Endometrium (tissue), 2 donors: ENCODE results near the gene HEATR1.

ENCODE experiments used
- FAIRE-seq: peaks from 2 replicates; lab custom pipeline; 2012; peaks lifted over from hg19 to GRCh38; lab: Jason Lieb, UNC
- donor health status: control.
- donor health status: control.

HEATR1 gene

DNA sequence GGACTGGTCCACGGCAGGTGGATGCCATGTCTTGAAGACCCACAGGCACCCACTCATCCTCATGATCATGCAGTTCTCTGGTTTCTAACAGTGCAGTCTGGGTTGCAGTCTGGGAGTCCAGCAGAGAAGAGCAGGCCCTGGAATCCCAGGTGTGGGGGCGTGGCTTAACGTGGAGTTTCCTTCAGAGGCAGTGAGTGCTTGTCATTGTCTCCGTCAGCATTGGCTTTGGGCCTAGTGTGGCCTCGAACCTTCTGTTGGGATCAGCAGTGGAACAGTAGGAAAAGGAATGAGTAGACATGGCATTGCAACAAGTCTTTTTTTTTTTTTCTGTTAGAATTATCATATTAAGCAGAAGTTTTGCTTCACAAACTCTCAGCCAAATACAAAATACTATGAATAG lies 67.8 kb downstream of the HEATR1 start:
- FAIRE-seq = no peak

GRCh38 chr1:236535662-236536161 lies 68.6 kb downstream of the HEATR1 start:
- no peak for FAIRE-seq

DNA sequence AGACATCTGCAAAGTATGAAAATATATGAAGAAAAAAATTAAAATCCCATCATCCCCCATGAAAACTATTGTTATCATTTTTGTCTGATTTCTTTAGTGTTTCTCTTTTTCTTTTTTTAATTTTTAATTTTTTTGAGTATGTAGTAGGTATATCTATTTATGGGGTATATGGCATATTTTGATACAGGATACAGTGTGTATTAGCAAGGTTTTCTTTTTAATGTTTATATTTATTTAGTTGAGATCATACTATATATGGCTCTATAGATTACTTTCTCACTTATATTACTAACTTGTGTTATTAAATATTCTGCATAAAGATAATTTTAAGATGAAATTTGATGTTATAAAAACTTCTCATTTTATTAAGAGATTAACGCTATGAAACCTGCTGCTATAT lies 69.1 kb downstream of the HEATR1 start:
- FAIRE-seq = no peak

DNA sequence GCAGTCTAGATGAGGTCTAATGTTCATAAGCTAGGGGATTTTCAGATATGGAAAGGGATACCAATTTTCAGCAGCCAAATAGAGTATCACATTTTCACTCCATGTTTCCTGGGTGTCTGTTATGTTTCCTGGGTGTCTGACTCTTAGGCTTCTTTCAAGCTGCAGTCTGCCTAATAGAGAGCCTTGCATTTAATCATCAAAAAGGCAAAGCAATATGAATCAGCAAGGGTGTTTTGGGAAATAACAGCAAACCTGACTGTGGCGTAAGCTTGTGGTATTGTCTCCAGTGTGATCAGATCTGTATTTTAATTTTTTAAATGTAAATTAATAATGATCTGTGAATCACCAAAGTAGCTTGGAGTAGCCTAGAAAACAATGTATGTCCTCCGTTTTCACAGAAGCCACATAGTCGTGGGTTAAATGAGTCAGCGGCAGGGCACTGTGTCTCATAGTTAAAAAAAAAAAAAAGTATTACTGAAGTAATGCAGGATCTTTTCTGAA lies 70.1 kb downstream of the HEATR1 start:
- FAIRE-seq = no peak

DNA sequence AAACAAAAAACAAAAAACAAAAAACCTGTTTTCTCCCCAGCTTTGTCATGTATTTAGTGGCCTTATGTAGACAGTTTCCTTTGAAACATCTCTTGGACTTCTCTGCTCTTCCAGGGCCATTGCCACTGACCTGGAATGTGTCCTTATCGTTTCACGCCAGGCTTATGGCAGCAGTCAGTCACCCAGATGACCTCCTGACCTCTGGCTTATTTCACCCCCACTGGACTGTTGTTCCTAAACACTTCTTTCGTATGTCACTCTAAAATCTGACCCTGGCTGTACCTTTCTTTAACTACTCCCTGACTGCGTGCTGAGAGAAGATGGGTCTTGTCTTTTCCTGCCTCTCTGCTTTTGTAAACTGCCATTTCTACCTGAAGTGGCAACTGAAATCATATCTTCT lies 71.5 kb downstream of the HEATR1 start:
- no peak for FAIRE-seq

DNA sequence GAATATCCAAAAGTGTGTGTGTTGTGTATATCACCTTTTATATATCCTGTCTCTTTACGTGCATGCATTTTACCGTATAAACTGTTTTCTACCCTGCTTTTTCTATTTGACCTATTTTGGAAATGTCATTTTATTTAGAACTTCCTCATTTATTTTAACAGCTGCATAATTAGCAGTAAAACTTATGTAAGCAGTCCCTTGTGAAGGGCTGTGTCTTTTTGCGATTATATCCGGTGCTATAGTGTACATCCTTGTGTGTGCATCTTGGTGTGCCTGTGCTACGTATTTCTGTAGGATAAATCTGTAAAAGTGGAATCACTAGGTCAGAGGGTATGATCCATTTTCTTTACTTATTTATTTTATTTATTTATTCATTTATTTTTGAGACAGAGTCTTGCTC lies 73.4 kb downstream of the HEATR1 start:
- FAIRE-seq = no peak

GRCh38 chr1:236530286-236530685 lies 74.0 kb downstream of the HEATR1 start:
- no peak for FAIRE-seq

DNA sequence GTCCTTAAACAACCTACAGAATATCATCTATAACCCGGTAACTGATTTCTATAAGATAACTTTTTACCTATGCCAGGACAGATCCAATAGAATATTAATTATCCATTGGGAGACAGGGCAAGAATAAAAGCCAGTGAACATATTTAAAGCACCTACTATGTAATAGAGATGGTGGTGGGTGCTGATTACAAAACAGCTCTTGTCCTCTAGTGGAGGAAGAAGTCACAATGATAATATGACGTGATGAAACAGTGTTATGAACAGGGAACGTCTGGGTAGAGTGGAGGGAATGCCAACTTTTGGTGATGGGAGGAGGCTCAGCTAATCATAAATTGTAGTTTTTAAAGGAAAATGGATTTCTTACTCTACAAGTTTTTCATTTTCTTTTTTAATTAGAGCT lies 78.2 kb downstream of the HEATR1 start:
- no peak for FAIRE-seq

DNA sequence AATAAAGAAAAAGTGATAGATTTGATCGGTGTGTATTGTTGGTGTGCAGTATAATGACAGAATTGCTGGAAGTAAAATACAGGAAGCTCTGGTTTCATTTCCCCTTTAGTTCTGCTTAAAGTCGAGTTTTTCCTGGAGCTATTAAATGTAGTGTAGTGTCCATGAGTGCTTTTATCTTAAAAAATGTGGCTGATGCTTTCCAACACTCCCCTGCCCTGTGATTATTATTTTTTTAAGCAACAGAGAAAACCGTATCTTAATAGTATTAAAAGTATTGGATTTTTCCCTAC lies 79.5 kb downstream of the HEATR1 start:
- no peak for FAIRE-seq

GRCh38 chr1:236524142-236524894 lies 80.0 kb downstream of the HEATR1 start:
- FAIRE-seq = no peak

GRCh38 chr1:236523704-236524141 lies 80.6 kb downstream of the HEATR1 start, which contains the start of gene LGALS8:
TSS of gene LGALS8 (plus strand) at chr1:236523982. CDS start at chr1:236526071, 2,089 bp downstream.
- FAIRE-seq = no peak

DNA sequence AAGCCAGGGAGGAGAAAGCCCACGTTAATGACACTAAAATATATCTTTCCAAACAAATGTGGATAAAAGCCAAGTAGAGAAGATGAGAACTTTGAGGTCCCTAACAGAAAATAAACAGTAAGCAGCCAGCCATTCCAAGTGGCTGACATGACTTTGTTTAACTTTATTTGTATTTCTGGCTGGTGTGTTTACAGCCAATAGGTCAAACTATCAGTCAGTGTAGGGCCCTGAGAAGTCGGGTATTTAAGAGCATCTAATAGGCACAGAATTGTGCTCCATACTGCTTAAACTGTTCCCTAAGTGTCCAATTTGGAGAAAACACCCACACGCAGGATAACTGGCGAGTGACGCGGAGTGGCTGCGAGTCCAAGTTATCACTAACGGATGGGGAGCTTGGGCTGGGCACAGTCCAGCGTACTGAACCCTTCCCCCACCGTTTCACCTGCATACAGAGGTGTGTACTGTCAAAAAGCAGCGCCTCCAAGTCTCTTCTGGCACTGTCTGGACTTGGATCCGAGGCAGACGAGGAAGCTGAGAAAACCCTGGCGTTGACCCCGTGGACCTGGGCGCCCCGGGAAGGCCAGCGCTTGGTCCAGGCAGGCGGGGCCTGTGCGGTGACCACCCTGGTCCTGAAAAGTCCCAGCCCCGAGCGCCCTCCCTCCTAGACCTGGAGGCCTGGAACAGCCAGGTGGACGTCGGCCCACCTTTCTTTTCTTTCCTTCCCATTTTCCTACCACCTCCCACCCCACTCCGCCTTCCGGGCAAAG lies 81.2 kb downstream of the HEATR1 start:
- FAIRE-seq = no peak

DNA sequence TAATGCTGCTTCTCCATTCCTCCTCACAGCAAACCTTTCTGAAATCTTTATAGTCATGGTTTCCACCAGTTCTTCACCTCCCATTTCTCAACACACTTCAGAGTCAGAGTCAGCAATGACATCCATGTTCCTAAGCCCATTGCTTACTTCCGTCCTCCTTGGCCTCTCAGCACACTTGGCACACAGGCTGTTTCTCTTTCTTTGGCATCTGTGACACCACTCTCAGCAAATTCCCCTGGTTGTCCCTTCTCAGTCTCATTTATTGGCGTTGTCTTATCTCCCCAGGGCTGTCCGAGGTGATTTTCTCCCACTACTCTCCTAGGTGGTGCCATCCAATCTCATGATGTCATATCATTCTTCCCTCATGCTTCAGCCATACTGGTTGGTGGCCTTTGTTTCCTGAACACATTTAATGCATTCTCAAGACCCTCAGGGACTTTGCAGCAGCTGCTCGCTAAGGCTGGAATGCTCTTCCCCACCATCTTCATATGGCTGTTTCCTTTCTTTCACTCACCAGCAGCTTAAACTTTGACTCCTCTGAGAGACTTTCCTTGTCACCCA lies 83.8 kb downstream of the HEATR1 start:
- no peak for FAIRE-seq

DNA sequence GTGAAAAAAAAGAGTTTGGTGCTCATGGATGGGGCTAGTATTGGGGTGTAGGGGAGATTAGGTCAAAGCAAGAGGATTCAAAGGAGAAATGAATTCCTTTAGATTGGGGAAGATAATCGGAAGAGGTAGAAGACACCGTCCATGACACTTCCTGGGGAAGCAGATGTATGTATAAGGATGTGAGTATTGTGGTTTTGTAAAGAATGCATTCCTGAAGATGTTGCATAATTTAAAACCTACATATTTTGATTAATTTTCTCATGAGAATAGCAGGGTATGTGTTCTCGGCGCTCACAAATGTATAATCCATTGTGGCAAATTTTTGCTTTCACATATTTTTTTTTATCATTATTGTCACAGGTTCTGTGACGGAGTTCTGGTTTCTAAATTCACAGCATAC lies 86.0 kb downstream of the HEATR1 start:
- no peak for FAIRE-seq

GRCh38 chr1:236516929-236517704 lies 87.2 kb downstream of the HEATR1 start:
- FAIRE-seq = peak; percentile 62

DNA sequence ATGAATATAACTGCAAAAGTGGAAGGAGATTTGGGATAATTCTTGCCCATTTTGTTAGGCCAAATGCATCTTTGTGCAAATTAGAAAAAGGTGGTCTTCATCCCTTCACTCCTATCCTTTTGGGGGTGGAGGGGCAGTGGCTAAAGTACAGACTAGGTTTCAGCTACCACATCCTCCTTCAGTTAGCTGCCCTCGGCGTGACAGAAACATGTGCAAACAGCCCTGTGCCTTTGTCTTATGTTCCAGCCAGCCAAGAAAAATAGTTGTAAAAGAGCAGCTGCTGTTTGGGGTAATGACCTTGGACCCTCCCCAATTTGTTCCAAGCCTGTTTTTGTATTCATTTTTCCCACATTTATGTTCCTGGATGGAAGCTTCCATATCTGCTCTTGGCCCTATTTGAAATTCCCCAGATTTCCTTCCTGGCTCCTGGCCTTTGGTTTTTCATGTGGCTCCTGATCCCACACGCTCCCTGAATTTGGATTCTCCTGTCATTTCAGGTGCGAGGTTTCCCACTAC lies 88.8 kb downstream of the HEATR1 start:
- no peak for FAIRE-seq

DNA sequence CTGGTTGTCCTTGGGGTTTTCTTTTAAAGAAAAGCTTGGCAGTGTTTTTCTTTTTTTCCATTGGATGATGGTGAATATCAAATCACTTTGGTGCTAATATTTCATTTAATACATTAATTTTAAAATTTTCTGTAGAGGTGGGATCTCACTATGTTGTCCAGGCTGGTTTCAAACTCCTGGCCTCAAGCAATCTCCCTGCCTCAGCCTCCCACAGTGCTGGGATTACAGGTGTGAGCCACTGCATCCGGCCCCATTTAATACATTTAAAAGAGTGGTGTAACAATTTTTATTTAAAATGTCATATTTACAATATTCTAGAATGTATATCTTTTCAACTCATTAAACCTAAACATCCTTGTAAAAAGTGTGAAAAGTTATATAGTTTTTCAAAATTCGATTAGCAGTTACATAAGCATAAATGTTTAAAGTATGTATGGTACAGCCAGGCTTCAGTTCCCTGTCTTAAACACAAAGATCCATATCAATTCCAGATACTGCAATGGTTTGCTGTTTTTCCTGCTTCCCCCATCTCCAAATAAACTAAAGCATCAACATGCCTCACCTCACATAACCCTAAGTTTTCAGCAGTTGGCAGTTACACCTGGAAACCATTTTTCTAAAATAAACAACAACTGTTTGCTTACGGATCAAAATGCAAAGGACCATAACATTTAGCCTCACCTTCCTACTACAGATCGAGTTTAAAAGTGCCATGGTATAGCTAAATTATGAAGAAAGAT lies 89.4 kb downstream of the HEATR1 start:
- no peak for FAIRE-seq

DNA sequence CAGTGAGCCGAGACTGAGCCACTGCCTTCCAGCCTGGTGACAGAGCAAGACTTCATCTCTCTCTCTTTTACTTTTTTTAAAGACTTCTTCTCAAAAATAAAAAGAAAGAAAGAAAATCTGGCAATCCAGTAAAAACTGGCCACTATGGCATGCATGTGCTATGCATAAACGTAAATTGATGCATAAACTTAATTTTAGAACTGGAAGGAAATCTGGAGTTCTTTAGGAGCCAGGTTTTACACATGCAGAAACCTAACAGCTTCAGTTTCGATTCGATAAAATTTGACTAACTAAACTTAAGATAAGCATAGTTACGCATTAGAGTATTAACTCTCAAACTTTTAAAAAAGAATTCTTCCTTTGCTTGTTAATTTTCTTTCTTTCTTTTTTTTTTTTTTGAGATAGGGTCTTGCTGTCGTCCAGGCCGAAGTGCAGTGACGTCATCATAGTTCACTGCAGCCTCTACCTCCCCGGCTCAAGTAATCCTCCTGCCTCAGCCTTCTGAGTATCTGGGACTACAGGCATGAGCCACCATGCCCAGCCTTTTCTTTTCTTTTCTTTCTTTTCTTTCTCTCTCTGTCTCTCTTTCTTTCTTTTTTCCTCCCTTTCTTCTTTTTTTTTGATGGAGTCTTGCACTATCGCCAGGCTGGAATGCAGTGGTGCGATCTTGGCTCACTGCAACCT lies 92.4 kb downstream of the HEATR1 start:
- no peak for FAIRE-seq

GRCh38 chr1:236509647-236510401 lies 94.5 kb downstream of the HEATR1 start:
- FAIRE-seq = no peak

DNA sequence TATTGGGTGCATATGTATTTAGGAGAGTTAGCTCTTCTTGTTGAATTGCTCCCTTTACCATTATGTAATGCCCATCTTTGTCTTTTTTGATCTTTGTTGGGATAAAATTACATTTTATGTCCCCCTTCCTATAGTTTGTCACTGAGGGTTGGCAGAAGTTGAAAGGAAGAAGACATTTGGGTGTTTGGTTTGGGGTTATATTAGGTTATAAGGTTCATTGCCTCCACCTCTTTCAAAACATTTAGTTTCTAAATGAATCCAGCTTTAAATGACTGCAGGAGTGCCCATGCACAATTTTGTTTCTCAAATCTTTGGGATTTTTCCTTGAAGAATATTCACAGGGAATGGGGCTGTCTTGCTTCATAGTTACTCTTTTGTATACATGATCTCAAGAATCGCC lies 95.1 kb downstream of the HEATR1 start:
- FAIRE-seq = no peak
